Adrenal gland (tissue), 12 donors: ENCODE measurements around the gene EXOC3. TPM values are rescaled to one million over a fixed set of nuclear protein-coding genes. Genes with fewer than 3 reads are reported as not detected.

Experiments
- DNase-seq, 7 donors: peaks; one replicate each; pipeline ENCODE4 v3.0.0-alpha.2; 2019 to 2020
- H3K27ac ChIP-seq, 5 donors: fragments of 200-600 bp; sonication (generic) in 4 of 5; 1 replicate in 3 of 5; 2 replicates in 2 of 5; pipeline versions ENCODE4 v1.5.1 to v1.8.0; 2016 to 2020; ENCODE audit warnings: mild to moderate bottlenecking in 1 of 5
- H3K27me3 ChIP-seq: fragments of 200-600 bp; 2 replicates; pipeline ENCODE4 v1.8.0; 2021
- H3K36me3 ChIP-seq, 2 donors: fragments of 200-600 bp; replicated peaks in 1 of 2; 1 replicate in 1 of 2; 2 replicates in 1 of 2; pipeline versions ENCODE4 v1.5.1 to v1.8.0; 2018 to 2022
- H3K4me1 ChIP-seq, 2 donors: fragments of 200-600 bp; replicated peaks in 1 of 2; 1 replicate in 1 of 2; 2 replicates in 1 of 2; pipeline versions ENCODE4 v1.5.1 to v1.8.0; 2018 to 2021
- H3K4me3 ChIP-seq, 4 donors: fragments of 200-600 bp; sonication (generic) in 3 of 4; one replicate each; pipeline ENCODE4 v1.5.1; 2016 to 2018
- H3K9me3 ChIP-seq, 3 donors: fragments of 200-600 bp; sonication (generic) in 1 of 3; replicated peaks in 1 of 3; 1 replicate in 2 of 3; 2 replicates in 1 of 3; pipeline versions ENCODE4 v1.5.1 to v1.8.0; 2016 to 2021
- POLR2A ChIP-seq, 2 donors: fragments of 450-650 bp; IDR thresholded peaks; one replicate each; pipeline ENCODE4 v1.6.1; 2017; ENCODE audit warnings: antibody characterized with exemption in 2 of 2, mild to moderate bottlenecking in 2 of 2, moderate library complexity in 1 of 2
- WGBS, 4 donors: extraction: QIAGEN DNeasy Blood & Tissue Kit in 2 of 4; methylation state at CpG; one replicate each; pipeline versions ENCODE4 v1.1.5 to v1.1.7; 2013 to 2017; 5-methylcytosine and 5-hydroxymethylcytosine counted together
- intact Hi-C, 2 donors: fragments of 100-400 bp; cut with DNase I; formaldehyde crosslinking; loops; one replicate each; pipeline versions ENCODE4 v1.14.1 to v1.15.0; 2022 to 2023
- polyA plus RNA-seq, 3 donors: library from polyadenylated mRNA; stranded (reverse); fragments of 200-250 nt in 2 of 3; fragments of 350-450 nt in 1 of 3; fragmentation: Illumina TruSeq in 1 of 3; extraction: RNeasy Lipid Tissue Mini Kit (QIAGEN cat#74804) in 1 of 3; gene quantifications; one replicate each; pipeline ENCODE4 v1.2.3, GENCODE V29; 2013 to 2014
- total RNA-seq, 9 donors: library from RNA; depleted of rRNA in 4 of 9; stranded (reverse); fragments of >200 nt in 4 of 9; fragments of 120-200 nt in 1 of 9; fragmentation: NEBNext Ultra II Directional in 1 of 9; extraction: Animal tissue kit (Norgen Biotek cat#: 25700) in 1 of 9; gene quantifications; one replicate each; pipeline versions ENCODE4 v1.1.0 to v1.2.4, GENCODE V29; 2013 to 2023
- TF ChIP-seq, protein P1 (sequence below), 6 experiments: fragments of 450-650 bp in 4 of 6; fragments of 200-600 bp in 2 of 6; sonication (generic) in 1 of 6; IDR thresholded peaks; 1 replicate in 5 of 6; 2 replicates in 1 of 6; pipeline versions ENCODE4 v1.5.1 to v1.8.0; 2016 to 2021; ENCODE audit warnings: antibody characterized with exemption in 6 of 6, mild to moderate bottlenecking in 2 of 6, moderate library complexity in 1 of 6
- donor health status: healthy with polysubstance abuse.
- donor health status: Bipolar disorder and iron deficiency.
- donor health status: DM: yes; HTN: yes; CAD: no.
- donor health status: DM: no; HTN: no; CAD: no.
- donor health status: DM: no; HTN: no; CAD: no.
- donor health status: DM: yes; HTN: yes; CAD: no.

The EXOC3 gene
- total and polyA plus RNA-seq, 12 donors = 24.7 to 66.4 (median 42.7) TPM

DNA sequence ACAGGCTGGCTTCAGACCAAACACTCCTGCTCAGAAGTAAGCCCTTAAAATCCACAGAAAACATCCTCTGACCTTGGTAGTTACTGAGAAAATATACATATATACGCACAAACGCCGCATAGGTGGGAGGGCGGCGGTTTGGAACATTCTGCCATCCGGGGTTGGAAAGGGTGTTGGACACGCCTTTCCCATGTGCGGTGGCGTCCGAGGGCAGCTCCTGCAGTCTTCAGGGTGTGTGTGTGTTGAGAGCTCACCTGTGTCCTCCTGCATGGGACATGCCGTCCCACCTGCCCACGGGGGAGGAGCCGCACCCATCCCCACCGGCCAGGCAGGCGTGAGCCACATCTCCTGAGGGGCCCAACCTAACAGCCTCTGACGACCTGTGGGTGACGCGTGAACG lies 53.1 kb downstream of the EXOC3 start:
- WGBS, 4 donors = 40 to 63% (median 57%) methylated on average over 1 to 19 of the region's 19 CpGs
- no peak for DNase-seq
- intact Hi-C loops = no loop called here
- no peak for TF ChIP-seq POLR2A (IDR thresholded peaks at IDR 0.05)
- TF ChIP-seq, protein P1, sequence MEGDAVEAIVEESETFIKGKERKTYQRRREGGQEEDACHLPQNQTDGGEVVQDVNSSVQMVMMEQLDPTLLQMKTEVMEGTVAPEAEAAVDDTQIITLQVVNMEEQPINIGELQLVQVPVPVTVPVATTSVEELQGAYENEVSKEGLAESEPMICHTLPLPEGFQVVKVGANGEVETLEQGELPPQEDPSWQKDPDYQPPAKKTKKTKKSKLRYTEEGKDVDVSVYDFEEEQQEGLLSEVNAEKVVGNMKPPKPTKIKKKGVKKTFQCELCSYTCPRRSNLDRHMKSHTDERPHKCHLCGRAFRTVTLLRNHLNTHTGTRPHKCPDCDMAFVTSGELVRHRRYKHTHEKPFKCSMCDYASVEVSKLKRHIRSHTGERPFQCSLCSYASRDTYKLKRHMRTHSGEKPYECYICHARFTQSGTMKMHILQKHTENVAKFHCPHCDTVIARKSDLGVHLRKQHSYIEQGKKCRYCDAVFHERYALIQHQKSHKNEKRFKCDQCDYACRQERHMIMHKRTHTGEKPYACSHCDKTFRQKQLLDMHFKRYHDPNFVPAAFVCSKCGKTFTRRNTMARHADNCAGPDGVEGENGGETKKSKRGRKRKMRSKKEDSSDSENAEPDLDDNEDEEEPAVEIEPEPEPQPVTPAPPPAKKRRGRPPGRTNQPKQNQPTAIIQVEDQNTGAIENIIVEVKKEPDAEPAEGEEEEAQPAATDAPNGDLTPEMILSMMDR (IDR thresholded peaks at IDR 0.05) = no peak
- H3K9me3 ChIP-seq = no peaks in the 10 kb centered on the region
- H3K4me1 ChIP-seq = no peaks in the 10 kb centered on the region
- H3K27ac ChIP-seq = no peak overlapping the region
- H3K36me3 ChIP-seq = no peaks in the 10 kb centered on the region
- peaks cover 10% of the 10 kb centered on the region for H3K27me3 ChIP-seq
- H3K4me3 ChIP-seq = no peak overlapping the region

DNA sequence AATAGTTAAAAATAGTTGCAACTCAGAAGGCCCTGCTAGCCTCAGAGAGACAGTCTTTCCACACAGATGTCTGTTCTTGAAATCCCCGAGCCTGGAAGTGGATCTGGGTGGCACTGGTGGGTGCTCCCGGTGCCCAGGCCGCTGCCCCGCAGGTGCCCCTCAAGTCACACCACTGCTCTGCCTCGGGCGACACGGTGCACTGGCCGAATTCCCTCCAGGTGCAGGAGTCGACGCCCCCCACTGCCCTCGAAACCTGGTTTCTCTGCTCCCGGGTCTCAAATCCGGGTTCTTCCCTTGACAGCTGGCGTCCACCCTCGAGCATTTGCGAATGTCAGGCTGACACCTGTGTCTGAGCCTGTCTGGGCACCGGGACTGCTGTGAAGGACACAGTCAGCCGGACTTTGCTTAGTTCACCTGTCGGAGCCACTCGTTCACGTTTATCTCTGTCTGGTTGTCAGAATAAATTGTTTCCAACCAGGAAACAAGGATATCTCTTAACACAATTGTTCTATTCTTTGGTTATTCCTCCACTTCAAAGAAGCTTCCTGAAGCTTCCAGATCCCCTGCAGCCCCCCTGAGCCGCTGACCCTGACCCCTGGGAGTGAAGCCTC lies 54.2 kb downstream of the EXOC3 start:
- no peaks in the 10 kb centered on the region for H3K9me3 ChIP-seq
- intact Hi-C loops = no loop called here
- 68 to 74% (median 70%) methylated on average over 14 to 22 of the region's 22 CpGs for WGBS, 4 donors
- no peak overlapping the region for H3K27ac ChIP-seq
- no peak overlapping the region for H3K4me3 ChIP-seq
- no peaks in the 10 kb centered on the region for H3K36me3 ChIP-seq
- peaks cover 10% of the 10 kb centered on the region for H3K27me3 ChIP-seq
- no peak for TF ChIP-seq POLR2A (IDR thresholded peaks at IDR 0.05)
- TF ChIP-seq, protein P1 (IDR thresholded peaks at IDR 0.05) = no peak
- H3K4me1 ChIP-seq = no peaks in the 10 kb centered on the region
- DNase-seq = no peak

DNA sequence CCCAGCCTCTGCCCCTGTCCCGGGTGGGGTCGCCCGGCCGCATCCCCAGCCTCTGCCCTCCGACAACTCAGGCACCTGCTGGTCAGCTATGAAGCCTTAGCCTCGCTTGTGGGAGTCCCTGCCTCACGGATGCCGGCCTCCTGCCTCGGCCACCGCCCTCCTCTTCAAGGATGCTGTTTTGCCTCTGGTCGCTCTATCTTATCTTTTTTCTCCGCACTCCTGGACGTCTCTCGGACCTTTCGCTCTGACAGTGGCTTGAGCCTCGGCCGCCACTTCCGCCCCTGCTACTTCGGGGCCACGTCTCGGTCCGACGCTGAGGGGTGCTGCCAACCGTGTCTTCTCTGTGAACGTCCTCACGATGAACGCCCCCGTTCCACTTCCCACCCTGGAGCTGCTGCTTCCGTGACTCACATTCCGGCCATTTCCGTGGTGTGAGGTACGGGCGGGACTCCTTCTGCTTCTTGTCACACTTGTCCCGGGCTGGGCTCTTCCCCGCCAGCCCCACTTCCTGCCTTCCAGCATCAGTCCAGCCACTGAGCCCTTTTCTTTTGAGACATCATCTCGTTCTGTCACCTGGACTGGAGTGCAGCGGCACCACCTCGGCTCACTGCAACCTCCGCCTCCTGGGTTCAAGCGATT lies 55.0 kb downstream of the EXOC3 start:
- Histone ChIP-seq H3K4me1 (no peaks in the 10 kb centered on the region), H3K9me3 (no peaks in the 10 kb centered on the region), H3K27me3 (peaks cover 7% of the 10 kb centered on the region), H3K4me3 (no peak overlapping the region), H3K36me3 (no peaks in the 10 kb centered on the region), H3K27ac (no peak overlapping the region)
- no peak for TF ChIP-seq POLR2A (IDR thresholded peaks at IDR 0.05)
- TF ChIP-seq, protein P1 (IDR thresholded peaks at IDR 0.05) = no peak
- WGBS, 4 donors = 74 to 84% (median 82%) methylated on average over 35 to 40 of the region's 40 CpGs
- intact Hi-C loops = no loop called here
- DNase-seq = no peak

DNA sequence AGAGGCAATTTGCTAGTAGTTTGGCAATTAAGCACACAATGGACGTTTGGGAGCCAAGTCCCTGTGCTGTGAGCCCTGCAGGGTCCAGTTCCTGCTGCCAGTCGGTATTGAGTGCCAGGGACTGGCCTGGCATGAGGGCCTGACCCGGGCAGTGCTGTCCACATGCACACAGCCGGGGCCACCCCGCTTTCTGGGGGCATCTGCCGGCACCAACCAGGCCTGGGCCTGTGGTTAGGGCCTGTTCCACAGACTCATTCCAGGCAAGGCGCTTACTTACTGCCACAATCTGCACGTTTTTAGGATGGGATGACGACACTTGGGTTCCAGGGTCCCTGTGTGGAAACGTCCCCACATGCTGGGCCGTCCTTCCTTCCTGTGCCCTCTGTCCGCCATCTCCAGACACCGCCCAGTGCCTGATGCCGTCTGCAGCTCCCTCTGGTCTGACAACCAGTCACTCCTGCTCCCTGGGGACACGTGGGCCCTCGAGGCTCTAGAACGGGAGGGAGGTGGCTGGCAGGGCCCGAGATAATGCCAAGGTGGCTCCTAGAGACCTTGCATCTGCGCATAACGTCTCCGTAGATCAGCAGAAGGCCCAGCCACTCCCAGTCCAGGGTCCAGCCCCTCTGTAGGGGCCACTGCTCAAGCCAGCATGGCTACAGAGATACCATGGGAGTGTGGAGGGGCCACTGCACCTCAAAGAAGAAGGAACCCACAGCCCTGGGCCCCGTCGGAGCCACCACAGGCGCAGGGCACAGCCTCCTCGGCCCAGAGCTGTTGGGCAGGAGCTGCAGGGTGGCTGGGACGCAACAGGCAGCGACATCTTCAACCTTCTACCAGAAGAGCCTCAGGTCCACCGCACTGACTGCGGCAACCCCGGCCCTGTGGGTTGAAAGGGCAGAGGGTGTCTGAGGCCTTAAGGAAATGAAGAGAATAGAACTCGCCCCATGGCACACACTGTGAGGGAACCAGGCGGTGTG lies 56.5 kb downstream of the EXOC3 start:
- H3K27me3 ChIP-seq = peaks cover 3% of the 10 kb centered on the region
- DNase-seq = no peak
- no peak overlapping the region for H3K4me3 ChIP-seq
- H3K36me3 ChIP-seq = no peaks in the 10 kb centered on the region
- intact Hi-C loops = no loop called here
- no peaks in the 10 kb centered on the region for H3K9me3 ChIP-seq
- WGBS, 4 donors = 74 to 88% (median 85%) methylated on average over 11 to 32 of the region's 32 CpGs
- no peak overlapping the region for H3K27ac ChIP-seq
- H3K4me1 ChIP-seq = no peaks in the 10 kb centered on the region
- TF ChIP-seq, protein P1 (IDR thresholded peaks at IDR 0.05) = no peak
- no peak for TF ChIP-seq POLR2A (IDR thresholded peaks at IDR 0.05)
